ENCODE measurements around the gene SIPA1L3. TPM values are rescaled to one million over a fixed set of nuclear protein-coding genes. Genes with fewer than 3 reads are reported as not detected.
A peak's percentile ranks its signal among the peaks of the same experiment; 100 is the strongest.

The SIPA1L3 gene
- total and polyA plus RNA-seq, 2 experiments from 2014 or later: 9.3 to 30.3 TPM

- peak overlapping the region; percentile 34 for H3K27ac ChIP-seq
- H3K27me3 ChIP-seq: no peaks in the 10 kb centered on the region
- peak overlapping the region; percentile 43 for H3K4me3 ChIP-seq
- H3K9me3 ChIP-seq (ENCODE audit: low read depth): no peaks in the 10 kb centered on the region
- peak in 1 of 2 donors; percentile 56 for DNase-seq (ENCODE audit: low read depth in 1 of 2, low spot score in 1 of 2)
- TF ChIP-seq CTCF (IDR thresholded peaks at IDR 0.05; ENCODE audit: low read depth, low read length): no peak
- peaks cover 24% of the 10 kb centered on the region for H3K4me1 ChIP-seq (ENCODE audit: low read depth)
- H3K36me3 ChIP-seq: no peaks in the 10 kb centered on the region
Measured at GRCh38 chr19:38255383-38256014, 348.5 kb downstream of the SIPA1L3 start.

Other genes starting within 250 kb of the SIPA1L3 start
- gene ZNF607, start 187.4 kb upstream of the SIPA1L3 start, total RNA-seq: 8.4 and 28.3 TPM in 2 replicates
- gene ZNF607, start 187.4 kb upstream of the SIPA1L3 start, polyA plus RNA-seq: 4.5 and 15.2 TPM in 2 replicates
- gene ZNF573, start 127.6 kb upstream of the SIPA1L3 start, total RNA-seq: 5.7 and 7.2 TPM in 2 replicates
- gene ZNF573, start 127.6 kb upstream of the SIPA1L3 start, polyA plus RNA-seq: 10.2 and 14.3 TPM in 2 replicates
- not detected in 2 replicates for gene WDR87, start 614 bp upstream of the SIPA1L3 start, total RNA-seq
- gene WDR87, start 614 bp upstream of the SIPA1L3 start, polyA plus RNA-seq: 0.17 TPM in 1 of 2 replicates, not detected in the other